Panc1 (cell line): ENCODE results near the gene TMPRSS13. TPM values are rescaled to one million over a fixed set of nuclear protein-coding genes. Genes with fewer than 3 reads are reported as not detected.

Experiments used
- ATAC-seq: fragments of 200-7000 bp; cut with Tn5 transposase; 2 replicates; pipeline ENCODE4 v1.9.1; 2020; ENCODE audit warnings: mild to moderate bottlenecking, moderate library complexity
- BruUV-seq: library from RNA; stranded (reverse); fragments of 400-500 nt; replicated peaks from 2 replicates; lab custom pipeline; 2021; lab: Mats Ljungman, UMichigan
- CTCF ChIA-PET: fragments of 300-600 bp; sonication (Branson Sonifier 250); formaldehyde crosslinking; loops from one replicate; lab custom pipeline; 2022; ENCODE audit warnings: antibody characterized with exemption; lab: Charles Lee
- POLR2A ChIA-PET: fragments of 300-600 bp; sonication (Branson Sonifier 250); formaldehyde crosslinking; loops from one replicate; lab custom pipeline; 2022; ENCODE audit warnings: antibody characterized with exemption; lab: Charles Lee
- DNase-seq: peaks from one replicate; pipeline ENCODE4 v3.0.0-alpha.2; 2010; ENCODE audit warnings: low read depth, low spot score
- H3K27ac ChIP-seq: 2 replicates; pipeline ENCODE4 v1.5.1; 2011; ENCODE audit warnings: mild to moderate bottlenecking, low read length, inconsistent platforms
- H3K27me3 ChIP-seq: fragments of 200-500 bp; sonication (Bioruptor generic); 2 replicates; pipeline ENCODE4 v1.6.0; 2014; ENCODE audit warnings: low read length, inconsistent platforms; ENCODE audit not compliant: control insufficient read depth, insufficient read depth
- H3K36me3 ChIP-seq: fragments of 200-500 bp; sonication (Bioruptor generic); 2 replicates; pipeline ENCODE4 v1.5.1; 2014; ENCODE audit warnings: inconsistent platforms, mild to moderate bottlenecking, low read length, moderate library complexity; ENCODE audit not compliant: control insufficient read depth, insufficient read depth
- H3K4me1 ChIP-seq: 2 replicates; pipeline ENCODE4 v1.5.1; 2011; ENCODE audit warnings: inconsistent platforms, mild to moderate bottlenecking, low read length, moderate library complexity; ENCODE audit not compliant: control insufficient read depth, insufficient read depth
- H3K4me3 ChIP-seq, 2 experiments: 2 replicates each; pipeline ENCODE4 v1.5.1; 2011 to 2012; ENCODE audit warnings: low read depth in 2 of 2, low read length in 2 of 2, mild to moderate bottlenecking in 2 of 2, inconsistent platforms in 1 of 2, moderate library complexity in 1 of 2
- H3K9me3 ChIP-seq: fragments of 200-500 bp; sonication (Bioruptor generic); 2 replicates; pipeline ENCODE4 v1.5.1; 2014; ENCODE audit warnings: low read depth, mild to moderate bottlenecking, inconsistent platforms, low read length, moderate library complexity; ENCODE audit not compliant: control insufficient read depth, insufficient read depth
- POLR2AphosphoS5 ChIP-seq: IDR thresholded peaks from 2 replicates; pipeline ENCODE4 v1.6.1; 2012; ENCODE audit warnings: mild to moderate bottlenecking, low read depth, low read length, moderate library complexity
- SIN3A ChIP-seq: IDR thresholded peaks from 2 replicates; pipeline ENCODE4 v1.6.1; 2012; ENCODE audit warnings: low read depth, mild to moderate bottlenecking, low read length, moderate library complexity, borderline replicate concordance; ENCODE audit not compliant: insufficient read depth
- TCF7L2 ChIP-seq: IDR thresholded peaks from 2 replicates; pipeline ENCODE4 v1.6.1; 2011; ENCODE audit warnings: mild to moderate bottlenecking, low read depth, low read length, inconsistent platforms
- in situ Hi-C: cut with HindIII; loops from 2 replicates; pipeline ENCODE4 v1.10.0; 2016; ENCODE audit warnings: low sequenced_read_pairs, low pct_unique_long_range_greater_than_20kb
- intact Hi-C: fragments of 100-400 bp; cut with micrococcal nuclease; formaldehyde crosslinking; loops from one replicate; pipeline ENCODE4 v1.10.0; 2022; ENCODE audit not compliant: unreplicated experiment
- total RNA-seq: library from RNA; stranded (reverse); gene quantifications from one replicate; pipeline ENCODE4 v1.2.1, GENCODE V29; 2021; ENCODE audit not compliant: unreplicated experiment
- TF ChIP-seq, protein P1 (sequence below), 2 experiments: IDR thresholded peaks; 2 replicates each; pipeline ENCODE4 v1.6.1; 2011 to 2012; ENCODE audit warnings: low read depth in 2 of 2, control low read depth in 1 of 2, low read length in 1 of 2, mild to moderate bottlenecking in 1 of 2, moderate library complexity in 1 of 2; ENCODE audit not compliant: insufficient read depth in 1 of 2
- TF ChIP-seq, protein P2 (sequence below): fragments of 450-650 bp; IDR thresholded peaks from 2 replicates; pipeline ENCODE4 v1.5.1; 2017; ENCODE audit warnings: mild to moderate bottlenecking

The TMPRSS13 gene
- total RNA-seq, 1 experiment from 2014 or later: not detected

DNA sequence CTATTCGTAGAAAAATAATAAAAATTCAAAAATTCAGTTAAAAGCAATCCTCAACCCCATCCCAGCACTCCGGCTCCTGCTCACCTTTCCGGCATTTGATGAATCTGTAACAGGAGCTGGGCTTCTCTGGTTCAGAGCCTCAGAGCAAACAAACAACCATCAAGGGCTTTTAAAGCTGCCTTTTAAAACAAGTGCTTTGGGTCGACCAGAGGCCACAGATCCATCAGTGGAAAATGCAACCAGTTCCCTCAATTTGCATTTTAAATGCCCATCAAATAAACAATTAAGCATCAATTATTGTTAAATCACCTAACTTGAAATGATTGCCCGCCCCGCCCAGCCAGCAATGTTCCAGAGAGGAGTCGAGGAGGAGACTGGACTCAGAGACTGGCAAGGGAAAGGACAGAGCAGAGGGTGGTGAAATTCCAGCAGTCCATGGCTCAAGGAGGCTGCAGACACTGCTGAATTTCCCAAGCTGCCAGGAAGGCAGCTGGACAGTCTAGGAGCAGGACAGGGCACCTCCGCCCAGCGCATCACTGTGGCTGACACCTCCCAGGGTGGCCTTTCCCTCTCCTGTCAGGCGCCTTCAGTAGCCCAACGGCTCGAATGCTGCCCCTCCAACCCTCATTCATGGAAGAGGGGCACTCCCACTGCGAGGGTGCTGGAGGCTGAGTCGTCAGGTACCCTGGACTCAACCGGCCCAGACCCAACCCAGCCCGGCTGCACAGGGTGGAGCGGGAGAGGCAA lies 60.2 kb downstream of the TMPRSS13 start:
- CTCF ChIA-PET: no interaction called here
- in situ Hi-C loops: no loop called here
- H3K27ac ChIP-seq: no peak overlapping the region
- H3K4me3 ChIP-seq: no peak overlapping the region
- peaks cover 15% of the 10 kb centered on the region for H3K27me3 ChIP-seq
- ATAC-seq (no peak), DNase-seq (no peak)
- intact Hi-C loops: no loop called here
- H3K4me1 ChIP-seq: no peaks in the 10 kb centered on the region
- no peaks in the 10 kb centered on the region for H3K36me3 ChIP-seq
- POLR2A ChIA-PET: no interaction called here
- no TSS peak for BruUV-seq
- TF ChIP-seq, protein P1, sequence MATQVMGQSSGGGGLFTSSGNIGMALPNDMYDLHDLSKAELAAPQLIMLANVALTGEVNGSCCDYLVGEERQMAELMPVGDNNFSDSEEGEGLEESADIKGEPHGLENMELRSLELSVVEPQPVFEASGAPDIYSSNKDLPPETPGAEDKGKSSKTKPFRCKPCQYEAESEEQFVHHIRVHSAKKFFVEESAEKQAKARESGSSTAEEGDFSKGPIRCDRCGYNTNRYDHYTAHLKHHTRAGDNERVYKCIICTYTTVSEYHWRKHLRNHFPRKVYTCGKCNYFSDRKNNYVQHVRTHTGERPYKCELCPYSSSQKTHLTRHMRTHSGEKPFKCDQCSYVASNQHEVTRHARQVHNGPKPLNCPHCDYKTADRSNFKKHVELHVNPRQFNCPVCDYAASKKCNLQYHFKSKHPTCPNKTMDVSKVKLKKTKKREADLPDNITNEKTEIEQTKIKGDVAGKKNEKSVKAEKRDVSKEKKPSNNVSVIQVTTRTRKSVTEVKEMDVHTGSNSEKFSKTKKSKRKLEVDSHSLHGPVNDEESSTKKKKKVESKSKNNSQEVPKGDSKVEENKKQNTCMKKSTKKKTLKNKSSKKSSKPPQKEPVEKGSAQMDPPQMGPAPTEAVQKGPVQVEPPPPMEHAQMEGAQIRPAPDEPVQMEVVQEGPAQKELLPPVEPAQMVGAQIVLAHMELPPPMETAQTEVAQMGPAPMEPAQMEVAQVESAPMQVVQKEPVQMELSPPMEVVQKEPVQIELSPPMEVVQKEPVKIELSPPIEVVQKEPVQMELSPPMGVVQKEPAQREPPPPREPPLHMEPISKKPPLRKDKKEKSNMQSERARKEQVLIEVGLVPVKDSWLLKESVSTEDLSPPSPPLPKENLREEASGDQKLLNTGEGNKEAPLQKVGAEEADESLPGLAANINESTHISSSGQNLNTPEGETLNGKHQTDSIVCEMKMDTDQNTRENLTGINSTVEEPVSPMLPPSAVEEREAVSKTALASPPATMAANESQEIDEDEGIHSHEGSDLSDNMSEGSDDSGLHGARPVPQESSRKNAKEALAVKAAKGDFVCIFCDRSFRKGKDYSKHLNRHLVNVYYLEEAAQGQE (IDR thresholded peaks at IDR 0.05; ENCODE audit: insufficient read depth in 1 of 2, low read depth in 2 of 2, low read length in 1 of 2): no peak
- TF ChIP-seq, protein P2, sequence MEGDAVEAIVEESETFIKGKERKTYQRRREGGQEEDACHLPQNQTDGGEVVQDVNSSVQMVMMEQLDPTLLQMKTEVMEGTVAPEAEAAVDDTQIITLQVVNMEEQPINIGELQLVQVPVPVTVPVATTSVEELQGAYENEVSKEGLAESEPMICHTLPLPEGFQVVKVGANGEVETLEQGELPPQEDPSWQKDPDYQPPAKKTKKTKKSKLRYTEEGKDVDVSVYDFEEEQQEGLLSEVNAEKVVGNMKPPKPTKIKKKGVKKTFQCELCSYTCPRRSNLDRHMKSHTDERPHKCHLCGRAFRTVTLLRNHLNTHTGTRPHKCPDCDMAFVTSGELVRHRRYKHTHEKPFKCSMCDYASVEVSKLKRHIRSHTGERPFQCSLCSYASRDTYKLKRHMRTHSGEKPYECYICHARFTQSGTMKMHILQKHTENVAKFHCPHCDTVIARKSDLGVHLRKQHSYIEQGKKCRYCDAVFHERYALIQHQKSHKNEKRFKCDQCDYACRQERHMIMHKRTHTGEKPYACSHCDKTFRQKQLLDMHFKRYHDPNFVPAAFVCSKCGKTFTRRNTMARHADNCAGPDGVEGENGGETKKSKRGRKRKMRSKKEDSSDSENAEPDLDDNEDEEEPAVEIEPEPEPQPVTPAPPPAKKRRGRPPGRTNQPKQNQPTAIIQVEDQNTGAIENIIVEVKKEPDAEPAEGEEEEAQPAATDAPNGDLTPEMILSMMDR: no peak
- TF ChIP-seq SIN3A (no peak), POLR2AphosphoS5 (no peak), TCF7L2 (no peak)
- no peaks in the 10 kb centered on the region for H3K9me3 ChIP-seq

DNA sequence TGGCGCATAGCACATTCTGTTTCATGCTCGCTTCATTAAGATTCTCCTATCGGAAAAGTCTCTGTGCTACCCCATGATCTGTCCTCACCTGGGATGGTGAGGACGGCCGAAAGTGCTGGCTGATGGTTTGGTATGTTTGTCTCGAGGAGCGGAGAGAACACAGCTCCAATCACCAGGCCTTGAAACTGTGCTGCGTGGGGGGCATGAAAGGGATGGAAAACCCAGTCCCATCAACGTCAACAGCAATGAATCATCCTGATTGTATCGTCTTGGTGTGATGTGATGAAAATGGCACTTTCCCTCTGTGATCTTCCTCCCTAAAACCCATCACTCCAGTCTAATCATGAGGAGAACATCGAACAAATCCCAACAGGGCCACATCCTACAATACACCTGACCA lies 61.1 kb downstream of the TMPRSS13 start:
- no TSS peak for BruUV-seq
- TF ChIP-seq SIN3A (no peak), POLR2AphosphoS5 (no peak)
- TF ChIP-seq, protein P2: no peak
- POLR2A ChIA-PET: no interaction called here
- Histone ChIP-seq H3K27me3 (peaks cover 14% of the 10 kb centered on the region), H3K36me3 (no peaks in the 10 kb centered on the region), H3K4me3 (no peak overlapping the region), H3K9me3 (no peaks in the 10 kb centered on the region), H3K4me1 (no peaks in the 10 kb centered on the region), H3K27ac (no peak overlapping the region)
- DNase-seq (no peak), ATAC-seq (no peak)
- intact Hi-C loops (no loop called here), in situ Hi-C loops (no loop called here)
- CTCF ChIA-PET: no interaction called here
